H1 (cell line): ENCODE results near the gene GNAI1.

ENCODE experiments used
- TAF7 ChIP-seq: optimal IDR thresholded peaks from 2 replicates; pipeline ENCODE3; 2011; ENCODE audit warnings: low read depth, mild to moderate bottlenecking, inconsistent platforms, low read length, moderate library complexity, borderline replicate concordance
- TF ChIP-seq, protein P1 (sequence below), 3 experiments: IDR thresholded peaks; 1 replicate in 2 of 3; 2 replicates in 1 of 3; pipeline versions ENCODE4 v1.5.1 to v1.6.1; 2011; ENCODE audit warnings: low read length in 3 of 3, mild to moderate bottlenecking in 3 of 3, inconsistent platforms in 2 of 3, low read depth in 1 of 3, moderate library complexity in 1 of 3; ENCODE audit not compliant: insufficient read depth in 1 of 3; ENCODE audit errors: control extremely low read depth in 1 of 3

DNA sequence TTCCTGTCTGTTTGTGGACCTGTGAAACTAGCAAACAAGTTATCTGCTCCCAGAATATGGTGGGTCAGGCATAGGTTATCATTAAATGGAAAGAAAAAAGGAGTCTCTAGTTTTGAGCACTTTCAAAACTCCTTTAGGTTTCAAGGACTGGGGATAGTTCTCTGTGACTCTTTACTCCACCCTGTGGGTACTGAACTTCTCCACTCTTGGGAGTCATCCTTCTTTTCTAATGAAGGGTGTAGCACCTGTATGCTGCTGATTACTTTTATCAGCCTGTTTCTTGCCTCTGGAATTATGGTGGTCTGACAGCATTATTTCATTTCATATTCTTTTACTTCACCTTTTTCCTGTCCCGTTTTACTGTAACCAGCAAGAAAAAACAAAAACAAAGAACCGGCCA lies 6.7 kb downstream of the GNAI1 start:
- TF ChIP-seq, protein P1, sequence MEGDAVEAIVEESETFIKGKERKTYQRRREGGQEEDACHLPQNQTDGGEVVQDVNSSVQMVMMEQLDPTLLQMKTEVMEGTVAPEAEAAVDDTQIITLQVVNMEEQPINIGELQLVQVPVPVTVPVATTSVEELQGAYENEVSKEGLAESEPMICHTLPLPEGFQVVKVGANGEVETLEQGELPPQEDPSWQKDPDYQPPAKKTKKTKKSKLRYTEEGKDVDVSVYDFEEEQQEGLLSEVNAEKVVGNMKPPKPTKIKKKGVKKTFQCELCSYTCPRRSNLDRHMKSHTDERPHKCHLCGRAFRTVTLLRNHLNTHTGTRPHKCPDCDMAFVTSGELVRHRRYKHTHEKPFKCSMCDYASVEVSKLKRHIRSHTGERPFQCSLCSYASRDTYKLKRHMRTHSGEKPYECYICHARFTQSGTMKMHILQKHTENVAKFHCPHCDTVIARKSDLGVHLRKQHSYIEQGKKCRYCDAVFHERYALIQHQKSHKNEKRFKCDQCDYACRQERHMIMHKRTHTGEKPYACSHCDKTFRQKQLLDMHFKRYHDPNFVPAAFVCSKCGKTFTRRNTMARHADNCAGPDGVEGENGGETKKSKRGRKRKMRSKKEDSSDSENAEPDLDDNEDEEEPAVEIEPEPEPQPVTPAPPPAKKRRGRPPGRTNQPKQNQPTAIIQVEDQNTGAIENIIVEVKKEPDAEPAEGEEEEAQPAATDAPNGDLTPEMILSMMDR (IDR thresholded peaks at IDR 0.05; ENCODE audit: control extremely low read depth in 1 of 3, insufficient read depth in 1 of 3, low read depth in 1 of 3, low read length in 3 of 3): no peak
- no peak for TF ChIP-seq TAF7
